GM19328 (cell line): Measurements from ENCODE around the gene SHROOM2.
"Not testable (repeated sequence)": the region's sequence is repeated elsewhere in the genome, so short reads cannot be mapped to it uniquely, and the experiment has no call there.

Source experiments
- ATAC-seq: cut with Tn5 transposase; IDR thresholded peaks from one replicate; pipeline ENCODE4 v1.9.1; 2021; ENCODE audit warnings: mild to moderate bottlenecking, moderate library complexity; ENCODE audit not compliant: unreplicated experiment

SHROOM2 gene

GRCh38 chrX:9785944-9786797 is at the start of gene SHROOM2:
SHROOM2 (plus strand) TSS chrX:9786429; CDS start chrX:9786546, 117 bp downstream.
- ATAC-seq, result no peak

- no peak for ATAC-seq
Measured at GRCh38 chrX:9737363-9737762, 48.9 kb upstream of the SHROOM2 start.

GRCh38 chrX:9738151-9738550 is 48.1 kb upstream of the SHROOM2 start:
- ATAC-seq, result no peak

- no peak for ATAC-seq
Measured at GRCh38 chrX:9739130-9739529, 47.1 kb upstream of the SHROOM2 start.

- no peak for ATAC-seq
Measured at GRCh38 chrX:9745417-9746115, 40.7 kb upstream of the SHROOM2 start.

- no peak for ATAC-seq
Measured at GRCh38 chrX:9746148-9746888, 39.9 kb upstream of the SHROOM2 start.

GRCh38 chrX:9747644-9748043 is 38.6 kb upstream of the SHROOM2 start:
- no peak for ATAC-seq

- ATAC-seq, result no peak
Measured at GRCh38 chrX:9749146-9749692, 37.0 kb upstream of the SHROOM2 start.

- no peak for ATAC-seq
Measured at GRCh38 chrX:9757366-9757765, 28.9 kb upstream of the SHROOM2 start.

GRCh38 chrX:9758021-9758638 is 28.1 kb upstream of the SHROOM2 start:
- ATAC-seq, result no peak

- no peak for ATAC-seq
Measured at GRCh38 chrX:9759337-9759736, 26.9 kb upstream of the SHROOM2 start.

GRCh38 chrX:9765072-9765736 is 21.0 kb upstream of the SHROOM2 start:
- ATAC-seq, result no peak

- no peak for ATAC-seq
Measured at GRCh38 chrX:9765737-9766097, 20.5 kb upstream of the SHROOM2 start, which contains the start of gene GPR143. GPR143 (minus strand) TSS chrX:9765847; CDS start chrX:9765817, 30 bp downstream.

GRCh38 chrX:9767375-9767774 is 18.9 kb upstream of the SHROOM2 start:
- no peak for ATAC-seq

- not testable (repeated sequence) for ATAC-seq
Measured at GRCh38 chrX:9768321-9768839, 17.8 kb upstream of the SHROOM2 start.

GRCh38 chrX:9770319-9770718 is 15.9 kb upstream of the SHROOM2 start:
- ATAC-seq, result no peak

- ATAC-seq, result no peak
Measured at GRCh38 chrX:9772943-9773342, 13.3 kb upstream of the SHROOM2 start.

GRCh38 chrX:9775930-9776329 is 10.3 kb upstream of the SHROOM2 start:
- no peak for ATAC-seq

- ATAC-seq, result no peak
Measured at GRCh38 chrX:9781941-9782340, 4.3 kb upstream of the SHROOM2 start.

- no peak for ATAC-seq
Measured at GRCh38 chrX:9784332-9784731, 1.9 kb upstream of the SHROOM2 start.
